Karpas-422 (cell line): ENCODE results near the gene F2. TPM values are rescaled to one million over a fixed set of nuclear protein-coding genes. Genes with fewer than 3 reads are reported as not detected.

ENCODE experiments used
- DNase-seq: peaks from one replicate; pipeline ENCODE4 v3.0.0-alpha.2; 2015
- H2AFZ ChIP-seq: fragments of 200-600 bp; sonication (generic); 2 replicates; pipeline ENCODE4 v1.6.1; 2014; ENCODE audit warnings: antibody characterized with exemption, low read length, mixed read lengths
- H3K27ac ChIP-seq: fragments of 200-600 bp; sonication (generic); 2 replicates; pipeline ENCODE4 v1.5.1; 2014; ENCODE audit warnings: mild to moderate bottlenecking, low read length, moderate library complexity
- H3K27me3 ChIP-seq: fragments of 200-600 bp; sonication (generic); 2 replicates; pipeline ENCODE4 v1.6.1; 2014; ENCODE audit warnings: low read length, mixed read lengths
- H3K36me3 ChIP-seq: fragments of 200-600 bp; sonication (generic); 2 replicates; pipeline ENCODE4 v1.6.1; 2014; ENCODE audit warnings: low read length, mixed read lengths; ENCODE audit not compliant: insufficient read depth
- H3K4me1 ChIP-seq: fragments of 200-600 bp; sonication (generic); 2 replicates; pipeline ENCODE4 v1.6.1; 2014; ENCODE audit warnings: mild to moderate bottlenecking, low read length, mixed read lengths
- H3K4me2 ChIP-seq: fragments of 200-600 bp; sonication (generic); 2 replicates; pipeline ENCODE4 v1.6.1; 2014; ENCODE audit warnings: low read length, low read depth, mild to moderate bottlenecking; ENCODE audit not compliant: poor library complexity, severe bottlenecking
- H3K4me3 ChIP-seq: fragments of 200-600 bp; sonication (generic); 2 replicates; pipeline ENCODE4 v1.5.1; 2014; ENCODE audit warnings: mild to moderate bottlenecking, antibody characterized with exemption, low read length, mixed read lengths
- H3K79me2 ChIP-seq: fragments of 200-600 bp; sonication (generic); 2 replicates; pipeline ENCODE4 v1.6.1; 2014; ENCODE audit warnings: mild to moderate bottlenecking, low read length, mixed read lengths
- H3K9ac ChIP-seq: fragments of 200-600 bp; sonication (generic); 2 replicates; pipeline ENCODE4 v1.6.0; 2014; ENCODE audit warnings: low read length
- H3K9me2 ChIP-seq: fragments of 200-600 bp; sonication (generic), shearing (Covaris generic); replicated peaks from 2 replicates; pipeline ENCODE4 v1.6.0; 2014; ENCODE audit warnings: mild to moderate bottlenecking, low read length, moderate library complexity; ENCODE audit not compliant: insufficient read depth
- H3K9me3 ChIP-seq: fragments of 300-700, 200-600 bp; sonication (generic); 2 replicates; pipeline ENCODE4 v1.6.1; 2014; ENCODE audit warnings: low read length, mixed read lengths
- H4K20me1 ChIP-seq: fragments of 200-600 bp; sonication (generic); 2 replicates; pipeline ENCODE4 v1.6.1; 2014; ENCODE audit warnings: mild to moderate bottlenecking, antibody characterized with exemption, low read length, low read depth; ENCODE audit not compliant: insufficient read depth
- total RNA-seq: library from RNA; depleted of rRNA; stranded (reverse); fragments of >200 nt; shearing (Covaris generic); gene quantifications from 2 replicates; pipeline ENCODE4 v1.2.3, GENCODE V29; 2014; ENCODE audit warnings: low replicate concordance

Gene F2
- total RNA-seq, 1 experiment from 2014 or later: not detected

GRCh38 chr11:46675288-46675851 is 43.6 kb upstream of the F2 start:
- no peaks in the 10 kb centered on the region for H3K9me2 ChIP-seq
- no peaks in the 10 kb centered on the region for H3K36me3 ChIP-seq
- no peak for DNase-seq
- H3K4me2 ChIP-seq: no peak overlapping the region
- no peaks in the 10 kb centered on the region for H4K20me1 ChIP-seq
- H3K9ac ChIP-seq: no peak overlapping the region
- no peak overlapping the region for H3K27ac ChIP-seq
- no peaks in the 10 kb centered on the region for H3K79me2 ChIP-seq
- no peaks in the 10 kb centered on the region for H3K9me3 ChIP-seq
- H3K27me3 ChIP-seq: no peaks in the 10 kb centered on the region
- H3K4me1 ChIP-seq: peaks cover 8% of the 10 kb centered on the region
- H2AFZ ChIP-seq: no peak overlapping the region
- no peak overlapping the region for H3K4me3 ChIP-seq

- H3K4me1 ChIP-seq: peaks cover 8% of the 10 kb centered on the region
- H3K27me3 ChIP-seq: no peaks in the 10 kb centered on the region
- no peaks in the 10 kb centered on the region for H3K36me3 ChIP-seq
- no peaks in the 10 kb centered on the region for H3K79me2 ChIP-seq
- no peak overlapping the region for H3K27ac ChIP-seq
- H3K9ac ChIP-seq: no peak overlapping the region
- H2AFZ ChIP-seq: no peak overlapping the region
- H3K9me3 ChIP-seq: no peaks in the 10 kb centered on the region
- no peak overlapping the region for H3K4me3 ChIP-seq
- DNase-seq: no peak
- no peaks in the 10 kb centered on the region for H3K9me2 ChIP-seq
- no peaks in the 10 kb centered on the region for H4K20me1 ChIP-seq
- no peak overlapping the region for H3K4me2 ChIP-seq
Observed at GRCh38 chr11:46675949-46676348, 43.1 kb upstream of the F2 start.

GRCh38 chr11:46676436-46677158 is 42.4 kb upstream of the F2 start:
- Histone ChIP-seq H2AFZ (no peak overlapping the region), H3K4me3 (no peak overlapping the region), H3K9me2 (no peaks in the 10 kb centered on the region), H3K9me3 (no peaks in the 10 kb centered on the region), H3K36me3 (no peaks in the 10 kb centered on the region), H3K9ac (no peak overlapping the region), H3K4me2 (no peak overlapping the region), H3K27ac (no peak overlapping the region), H3K27me3 (no peaks in the 10 kb centered on the region), H3K4me1 (peaks cover 8% of the 10 kb centered on the region), H3K79me2 (no peaks in the 10 kb centered on the region), H4K20me1 (no peaks in the 10 kb centered on the region)
- DNase-seq: no peak

- peaks cover 8% of the 10 kb centered on the region for H3K4me1 ChIP-seq
- H3K4me3 ChIP-seq: no peak overlapping the region
- no peak for DNase-seq
- no peaks in the 10 kb centered on the region for H3K9me3 ChIP-seq
- H3K4me2 ChIP-seq: no peak overlapping the region
- no peaks in the 10 kb centered on the region for H3K27me3 ChIP-seq
- H4K20me1 ChIP-seq: no peaks in the 10 kb centered on the region
- no peaks in the 10 kb centered on the region for H3K36me3 ChIP-seq
- no peak overlapping the region for H3K9ac ChIP-seq
- H3K9me2 ChIP-seq: no peaks in the 10 kb centered on the region
- H3K27ac ChIP-seq: no peak overlapping the region
- H3K79me2 ChIP-seq: no peaks in the 10 kb centered on the region
- no peak overlapping the region for H2AFZ ChIP-seq
Observed at GRCh38 chr11:46677169-46677568, 41.8 kb upstream of the F2 start.

- no peak overlapping the region for H3K27ac ChIP-seq
- no peaks in the 10 kb centered on the region for H3K9me2 ChIP-seq
- no peak overlapping the region for H3K4me3 ChIP-seq
- DNase-seq: no peak
- H4K20me1 ChIP-seq: no peaks in the 10 kb centered on the region
- no peak overlapping the region for H3K9ac ChIP-seq
- no peak overlapping the region for H2AFZ ChIP-seq
- H3K4me2 ChIP-seq: no peak overlapping the region
- no peaks in the 10 kb centered on the region for H3K79me2 ChIP-seq
- no peaks in the 10 kb centered on the region for H3K9me3 ChIP-seq
- H3K36me3 ChIP-seq: no peaks in the 10 kb centered on the region
- no peaks in the 10 kb centered on the region for H3K27me3 ChIP-seq
- H3K4me1 ChIP-seq: peaks cover 8% of the 10 kb centered on the region
Observed at GRCh38 chr11:46677991-46678740, 40.8 kb upstream of the F2 start.

GRCh38 chr11:46678741-46679130 is 40.3 kb upstream of the F2 start:
- H2AFZ ChIP-seq: no peak overlapping the region
- H3K4me2 ChIP-seq: no peak overlapping the region
- no peak overlapping the region for H3K4me3 ChIP-seq
- no peaks in the 10 kb centered on the region for H4K20me1 ChIP-seq
- H3K27ac ChIP-seq: no peak overlapping the region
- no peaks in the 10 kb centered on the region for H3K36me3 ChIP-seq
- no peak for DNase-seq
- no peaks in the 10 kb centered on the region for H3K9me3 ChIP-seq
- H3K9me2 ChIP-seq: no peaks in the 10 kb centered on the region
- no peak overlapping the region for H3K9ac ChIP-seq
- H3K27me3 ChIP-seq: no peaks in the 10 kb centered on the region
- H3K79me2 ChIP-seq: no peaks in the 10 kb centered on the region
- H3K4me1 ChIP-seq: peaks cover 8% of the 10 kb centered on the region

- Histone ChIP-seq H3K4me2 (no peak overlapping the region), H3K4me3 (no peak overlapping the region), H3K4me1 (peaks cover 5% of the 10 kb centered on the region), H3K27ac (no peak overlapping the region), H3K27me3 (no peaks in the 10 kb centered on the region), H3K9ac (no peak overlapping the region), H2AFZ (no peak overlapping the region), H3K79me2 (no peaks in the 10 kb centered on the region), H4K20me1 (no peaks in the 10 kb centered on the region), H3K9me2 (no peaks in the 10 kb centered on the region), H3K9me3 (no peaks in the 10 kb centered on the region), H3K36me3 (no peaks in the 10 kb centered on the region)
- DNase-seq: no peak
Observed at GRCh38 chr11:46679241-46680163, 39.5 kb upstream of the F2 start.
